ENCODE results near the gene SERPINI1. TPM values are rescaled to one million over a fixed set of nuclear protein-coding genes. Genes with fewer than 3 reads are reported as not detected.

The SERPINI1 gene
- total RNA-seq, 4 donors from 2014 or later = 0.70 to 2.7 (median 2.2) TPM

- in situ Hi-C loops (cut with MboI; ENCODE audit: low sequenced_read_pairs in 4 of 4) = no loop called here
Observed at GRCh38 chr3:167780214-167780883, 44.8 kb downstream of the SERPINI1 start.

GRCh38 chr3:167783781-167784180 lies 48.3 kb downstream of the SERPINI1 start:
- H3K36me3 ChIP-seq = no peaks in the 10 kb centered on the region
- H3K4me1 ChIP-seq = no peaks in the 10 kb centered on the region
- no peak for ATAC-seq
- no peak for DNase-seq
- TF ChIP-seq CTCF (IDR thresholded peaks at IDR 0.05 in 4 of 5, conservative IDR thresholded peaks at IDR 0.05 in 1 of 5) (no peak), POLR2A (IDR thresholded peaks at IDR 0.05) (no peak)
- intact Hi-C loops (cut with DNase I; ENCODE audit: low total_unique reads) (no loop called here), in situ Hi-C loops (cut with MboI; ENCODE audit: low sequenced_read_pairs in 4 of 4) (no loop called here)
- H3K27ac ChIP-seq = no peak overlapping the region
- no peaks in the 10 kb centered on the region for H3K27me3 ChIP-seq
- H3K9me3 ChIP-seq = no peaks in the 10 kb centered on the region
- H3K4me3 ChIP-seq = no peak overlapping the region

More at GRCh38 chr3:167780214-167780883, 44.8 kb downstream of the SERPINI1 start:
- Histone ChIP-seq H3K4me3 (no peak overlapping the region), H3K36me3 (no peaks in the 10 kb centered on the region), H3K27ac (no peak overlapping the region), H3K27me3 (no peaks in the 10 kb centered on the region), H3K9me3 (no peaks in the 10 kb centered on the region), H3K4me1 (no peaks in the 10 kb centered on the region)
- TF ChIP-seq CTCF (IDR thresholded peaks at IDR 0.05 in 4 of 5, conservative IDR thresholded peaks at IDR 0.05 in 1 of 5) (no peak), POLR2A (IDR thresholded peaks at IDR 0.05) (no peak)
- intact Hi-C loops (cut with DNase I; ENCODE audit: low total_unique reads) = no loop called here
- no peak for DNase-seq
- ATAC-seq = no peak

GRCh38 chr3:167785790-167786189 lies 50.3 kb downstream of the SERPINI1 start:
- no peaks in the 10 kb centered on the region for H3K9me3 ChIP-seq
- H3K27me3 ChIP-seq = no peaks in the 10 kb centered on the region
- ATAC-seq (no peak), DNase-seq (no peak)
- intact Hi-C loops (cut with DNase I; ENCODE audit: low total_unique reads) = no loop called here
- no peaks in the 10 kb centered on the region for H3K4me1 ChIP-seq
- no peak overlapping the region for H3K27ac ChIP-seq
- H3K4me3 ChIP-seq = no peak overlapping the region
- TF ChIP-seq POLR2A (IDR thresholded peaks at IDR 0.05) (no peak), CTCF (IDR thresholded peaks at IDR 0.05 in 4 of 5, conservative IDR thresholded peaks at IDR 0.05 in 1 of 5) (no peak)
- in situ Hi-C loops (cut with MboI; ENCODE audit: low sequenced_read_pairs in 4 of 4) = no loop called here
- no peaks in the 10 kb centered on the region for H3K36me3 ChIP-seq

GRCh38 chr3:167787440-167787839 lies 51.9 kb downstream of the SERPINI1 start:
- H3K27ac ChIP-seq = no peak overlapping the region

More at GRCh38 chr3:167787440-167787839, 51.9 kb downstream of the SERPINI1 start:
- no peak for DNase-seq
- H3K36me3 ChIP-seq = no peaks in the 10 kb centered on the region
- TF ChIP-seq POLR2A (IDR thresholded peaks at IDR 0.05) (no peak), CTCF (IDR thresholded peaks at IDR 0.05 in 4 of 5, conservative IDR thresholded peaks at IDR 0.05 in 1 of 5) (no peak)
- H3K4me3 ChIP-seq = no peak overlapping the region
- intact Hi-C loops (cut with DNase I; ENCODE audit: low total_unique reads) (no loop called here), in situ Hi-C loops (cut with MboI; ENCODE audit: low sequenced_read_pairs in 4 of 4) (no loop called here)
- no peaks in the 10 kb centered on the region for H3K27me3 ChIP-seq
- H3K4me1 ChIP-seq = no peaks in the 10 kb centered on the region
- ATAC-seq = no peak
- no peaks in the 10 kb centered on the region for H3K9me3 ChIP-seq

Data from gastrocnemius medialis (tissue), 4 donors.